Ishikawa (cell line): ENCODE data around the gene LRRC70.

Experiments used
- EP300 ChIP-seq: IDR thresholded peaks from 2 replicates; pipeline ENCODE4 v1.6.1; 2012; ENCODE audit warnings: borderline replicate concordance
- FOXM1 ChIP-seq: IDR thresholded peaks from 2 replicates; pipeline ENCODE4 v1.6.1; 2012; ENCODE audit warnings: low read depth, borderline replicate concordance
- NFIC ChIP-seq: IDR thresholded peaks from 2 replicates; pipeline ENCODE4 v1.6.1; 2012
- TAF1 ChIP-seq: IDR thresholded peaks from 2 replicates; pipeline ENCODE4 v1.6.1; 2012; ENCODE audit warnings: low read depth, mild to moderate bottlenecking
- TEAD4 ChIP-seq: IDR thresholded peaks from 2 replicates; pipeline ENCODE4 v1.6.1; 2012
- YY1 ChIP-seq: IDR thresholded peaks from 2 replicates; pipeline ENCODE4 v1.6.1; 2012; ENCODE audit warnings: low read depth
- TF ChIP-seq, protein P1 (sequence below): IDR thresholded peaks from 2 replicates; pipeline ENCODE4 v1.6.1; 2012
- TF ChIP-seq, protein P2 (sequence below): IDR thresholded peaks from 2 replicates; pipeline ENCODE4 v1.6.1; 2012; ENCODE audit warnings: low read depth, mild to moderate bottlenecking

DNA sequence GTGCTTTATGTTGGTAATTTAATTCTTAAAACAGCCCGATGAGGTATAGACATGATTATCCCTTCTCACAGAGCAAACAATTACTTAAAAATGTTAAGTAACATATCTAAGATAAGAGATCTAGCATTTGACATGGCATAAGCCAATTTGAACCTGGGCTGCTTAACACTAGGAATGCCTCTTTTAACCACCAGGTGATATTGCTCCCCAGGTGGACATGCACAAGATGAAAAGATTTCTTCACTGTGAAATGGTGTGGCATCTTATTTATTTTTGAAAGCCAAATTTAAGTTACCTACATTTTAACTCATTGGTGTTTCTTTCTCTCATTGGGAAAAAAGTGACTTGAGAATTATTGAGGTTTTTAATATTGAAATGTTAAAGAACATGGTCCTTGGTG lies 15.8 kb upstream of the LRRC70 start:
- TF ChIP-seq FOXM1 (no peak), YY1 (no peak), EP300 (no peak), TAF1 (no peak), TEAD4 (no peak), NFIC (no peak)
- TF ChIP-seq, protein P1, sequence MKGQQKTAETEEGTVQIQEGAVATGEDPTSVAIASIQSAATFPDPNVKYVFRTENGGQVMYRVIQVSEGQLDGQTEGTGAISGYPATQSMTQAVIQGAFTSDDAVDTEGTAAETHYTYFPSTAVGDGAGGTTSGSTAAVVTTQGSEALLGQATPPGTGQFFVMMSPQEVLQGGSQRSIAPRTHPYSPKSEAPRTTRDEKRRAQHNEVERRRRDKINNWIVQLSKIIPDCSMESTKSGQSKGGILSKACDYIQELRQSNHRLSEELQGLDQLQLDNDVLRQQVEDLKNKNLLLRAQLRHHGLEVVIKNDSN: no peak
- TF ChIP-seq, protein P2, sequence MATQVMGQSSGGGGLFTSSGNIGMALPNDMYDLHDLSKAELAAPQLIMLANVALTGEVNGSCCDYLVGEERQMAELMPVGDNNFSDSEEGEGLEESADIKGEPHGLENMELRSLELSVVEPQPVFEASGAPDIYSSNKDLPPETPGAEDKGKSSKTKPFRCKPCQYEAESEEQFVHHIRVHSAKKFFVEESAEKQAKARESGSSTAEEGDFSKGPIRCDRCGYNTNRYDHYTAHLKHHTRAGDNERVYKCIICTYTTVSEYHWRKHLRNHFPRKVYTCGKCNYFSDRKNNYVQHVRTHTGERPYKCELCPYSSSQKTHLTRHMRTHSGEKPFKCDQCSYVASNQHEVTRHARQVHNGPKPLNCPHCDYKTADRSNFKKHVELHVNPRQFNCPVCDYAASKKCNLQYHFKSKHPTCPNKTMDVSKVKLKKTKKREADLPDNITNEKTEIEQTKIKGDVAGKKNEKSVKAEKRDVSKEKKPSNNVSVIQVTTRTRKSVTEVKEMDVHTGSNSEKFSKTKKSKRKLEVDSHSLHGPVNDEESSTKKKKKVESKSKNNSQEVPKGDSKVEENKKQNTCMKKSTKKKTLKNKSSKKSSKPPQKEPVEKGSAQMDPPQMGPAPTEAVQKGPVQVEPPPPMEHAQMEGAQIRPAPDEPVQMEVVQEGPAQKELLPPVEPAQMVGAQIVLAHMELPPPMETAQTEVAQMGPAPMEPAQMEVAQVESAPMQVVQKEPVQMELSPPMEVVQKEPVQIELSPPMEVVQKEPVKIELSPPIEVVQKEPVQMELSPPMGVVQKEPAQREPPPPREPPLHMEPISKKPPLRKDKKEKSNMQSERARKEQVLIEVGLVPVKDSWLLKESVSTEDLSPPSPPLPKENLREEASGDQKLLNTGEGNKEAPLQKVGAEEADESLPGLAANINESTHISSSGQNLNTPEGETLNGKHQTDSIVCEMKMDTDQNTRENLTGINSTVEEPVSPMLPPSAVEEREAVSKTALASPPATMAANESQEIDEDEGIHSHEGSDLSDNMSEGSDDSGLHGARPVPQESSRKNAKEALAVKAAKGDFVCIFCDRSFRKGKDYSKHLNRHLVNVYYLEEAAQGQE: no peak
